Tibial nerve (tissue), 4 donors: ENCODE data around the gene CKM. TPM values are rescaled to one million over a fixed set of nuclear protein-coding genes. Genes with fewer than 3 reads are reported as not detected.
"Not testable (repeated sequence)": the region's sequence is repeated elsewhere in the genome, so short reads cannot be mapped to it uniquely, and the experiment has no call there.

Source experiments
- DNase-seq, 2 donors: peaks; one replicate each; pipeline ENCODE4 v3.0.0-alpha.2; 2019; ENCODE audit warnings: low spot score in 2 of 2
- H3K27ac ChIP-seq, 4 donors: fragments of 200-600 bp; sonication (generic) in 3 of 4; one replicate each; pipeline ENCODE4 v1.5.1; 2017 to 2019; ENCODE audit warnings: mild to moderate bottlenecking in 1 of 4
- H3K27me3 ChIP-seq, 2 donors: fragments of 200-600 bp; sonication (generic) in 1 of 2; one replicate each; pipeline versions ENCODE4 v1.5.1 to v1.6.0; 2017 to 2019
- H3K36me3 ChIP-seq, 3 donors: fragments of 200-600 bp; sonication (generic); one replicate each; pipeline ENCODE4 v1.5.1; 2018 to 2019
- H3K4me1 ChIP-seq, 4 donors: fragments of 200-600 bp; sonication (generic) in 3 of 4; one replicate each; pipeline ENCODE4 v1.5.1; 2017 to 2019
- H3K4me3 ChIP-seq, 4 donors: fragments of 200-600 bp; sonication (generic) in 3 of 4; one replicate each; pipeline ENCODE4 v1.5.1; 2017 to 2019; ENCODE audit warnings: mild to moderate bottlenecking in 1 of 4, moderate library complexity in 1 of 4
- H3K9me3 ChIP-seq, 4 donors: fragments of 200-600 bp; sonication (generic) in 3 of 4; one replicate each; pipeline ENCODE4 v1.5.1; 2017 to 2019
- EP300 ChIP-seq, 2 donors: sonication (generic); formaldehyde crosslinking; IDR thresholded peaks; one replicate each; pipeline ENCODE4 v1.6.1; 2017; ENCODE audit warnings: antibody characterized with exemption in 2 of 2, mild to moderate bottlenecking in 1 of 2
- POLR2A ChIP-seq, 2 donors: fragments of 450-650 bp; IDR thresholded peaks; one replicate each; pipeline ENCODE4 v1.6.1; 2017; ENCODE audit warnings: antibody characterized with exemption in 2 of 2, mild to moderate bottlenecking in 2 of 2, moderate library complexity in 2 of 2
- WGBS, 2 donors: methylation state at CpG; one replicate each; pipeline ENCODE4 v1.1.5; 2018; 5-methylcytosine and 5-hydroxymethylcytosine counted together
- total RNA-seq, 4 donors: library from RNA; depleted of rRNA; stranded (reverse); fragments of >200 nt; gene quantifications; one replicate each; pipeline ENCODE4 v1.1.0, GENCODE V29; 2016
- TF ChIP-seq, protein P1 (sequence below), 5 experiments: fragments of 200-600 bp in 3 of 5; fragments of 450-650 bp in 2 of 5; sonication (generic) in 3 of 5; IDR thresholded peaks; one replicate each; pipeline ENCODE4 v1.5.1; 2016 to 2019; ENCODE audit warnings: antibody characterized with exemption in 5 of 5, mild to moderate bottlenecking in 3 of 5, moderate library complexity in 2 of 5

CKM gene
- total RNA-seq, 4 donors from 2014 or later: 0.30 to 1.3 TPM; not detected in 2

DNA sequence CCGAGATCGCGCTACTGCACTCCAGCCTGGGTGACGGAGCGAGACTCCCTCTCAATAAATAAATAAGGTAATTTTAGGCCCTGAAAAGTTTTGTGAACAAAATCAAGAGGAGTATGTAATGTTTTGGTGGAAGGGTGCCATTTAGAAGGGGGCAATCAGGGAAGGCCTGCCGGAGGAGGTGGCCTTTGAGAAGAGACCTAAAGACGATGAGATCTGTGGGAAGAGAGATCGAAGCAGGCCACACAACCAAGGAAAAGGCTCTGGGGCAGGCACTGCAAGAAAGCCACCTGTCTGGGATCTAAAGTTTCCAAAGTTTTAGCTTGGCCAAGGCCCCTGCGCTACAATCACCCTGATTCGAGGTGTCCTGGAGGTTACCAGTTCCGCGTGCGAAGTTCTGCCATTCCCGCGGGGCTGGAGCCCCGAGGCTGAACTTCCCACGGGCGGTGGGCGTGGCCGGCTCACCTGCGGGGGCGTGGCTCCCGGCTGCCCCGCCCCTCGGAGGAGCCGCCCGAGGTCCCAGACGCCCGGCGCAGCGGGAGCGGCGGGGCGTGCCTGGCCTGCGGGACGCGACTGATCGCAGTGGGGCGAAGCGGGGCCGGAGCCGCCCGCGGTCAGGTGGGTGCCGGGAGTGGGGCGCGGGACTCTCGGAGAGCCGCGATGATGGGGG is 17.7 kb upstream of the CKM start, which contains the start of gene KLC3:
Gene KLC3, plus strand, starts transcription at position 519 of the 667 bp plus-strand sequence. CDS start 4,792 bp downstream, outside the sequence.
- no peak for DNase-seq
- Histone ChIP-seq H3K9me3 (no peaks in the 10 kb centered on the region), H3K27me3 (peaks cover 0 to 67% of the 10 kb centered on the region in 2 donors), H3K27ac (no peak within 1 kb of the TSS), H3K4me3 (peak within 1 kb of the TSS in 2 of 4 donors; percentile 13 to 14), H3K4me1 (peaks cover 0 to 14% (median 0%) of the 10 kb centered on the region in 4 donors), H3K36me3 (no peaks in the 10 kb centered on the region)
- TF ChIP-seq, protein P1, sequence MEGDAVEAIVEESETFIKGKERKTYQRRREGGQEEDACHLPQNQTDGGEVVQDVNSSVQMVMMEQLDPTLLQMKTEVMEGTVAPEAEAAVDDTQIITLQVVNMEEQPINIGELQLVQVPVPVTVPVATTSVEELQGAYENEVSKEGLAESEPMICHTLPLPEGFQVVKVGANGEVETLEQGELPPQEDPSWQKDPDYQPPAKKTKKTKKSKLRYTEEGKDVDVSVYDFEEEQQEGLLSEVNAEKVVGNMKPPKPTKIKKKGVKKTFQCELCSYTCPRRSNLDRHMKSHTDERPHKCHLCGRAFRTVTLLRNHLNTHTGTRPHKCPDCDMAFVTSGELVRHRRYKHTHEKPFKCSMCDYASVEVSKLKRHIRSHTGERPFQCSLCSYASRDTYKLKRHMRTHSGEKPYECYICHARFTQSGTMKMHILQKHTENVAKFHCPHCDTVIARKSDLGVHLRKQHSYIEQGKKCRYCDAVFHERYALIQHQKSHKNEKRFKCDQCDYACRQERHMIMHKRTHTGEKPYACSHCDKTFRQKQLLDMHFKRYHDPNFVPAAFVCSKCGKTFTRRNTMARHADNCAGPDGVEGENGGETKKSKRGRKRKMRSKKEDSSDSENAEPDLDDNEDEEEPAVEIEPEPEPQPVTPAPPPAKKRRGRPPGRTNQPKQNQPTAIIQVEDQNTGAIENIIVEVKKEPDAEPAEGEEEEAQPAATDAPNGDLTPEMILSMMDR (IDR thresholded peaks at IDR 0.05): no peak
- TF ChIP-seq EP300 (IDR thresholded peaks at IDR 0.05) (no peak), POLR2A (IDR thresholded peaks at IDR 0.05) (no peak)
- 25 to 42% methylated on average over 13 to 21 of the region's 50 CpGs for WGBS, 2 donors

DNA sequence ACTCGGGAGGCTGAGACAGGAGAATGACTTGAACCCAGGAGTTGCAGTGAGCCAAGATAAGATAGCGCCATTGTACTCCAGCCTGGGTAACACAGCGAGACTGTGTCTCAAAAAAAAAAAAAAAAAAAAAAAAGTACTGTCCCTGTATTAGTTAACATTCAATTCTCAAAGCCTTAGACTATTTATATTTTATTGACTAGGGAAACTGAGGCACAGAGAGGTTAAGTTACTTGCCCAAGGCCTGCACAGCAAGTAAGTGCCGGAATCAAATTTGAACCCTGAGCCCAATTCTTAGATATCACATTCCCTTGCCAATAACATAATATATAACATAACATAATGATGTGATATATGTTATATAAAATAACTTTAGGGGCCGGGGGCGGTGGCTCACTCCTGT is 17.0 kb upstream of the CKM start:
- no peak for DNase-seq
- Histone ChIP-seq H3K36me3 (no peaks in the 10 kb centered on the region), H3K4me3 (no peak overlapping the region), H3K27ac (no peak overlapping the region), H3K4me1 (peaks cover 0 to 14% (median 0%) of the 10 kb centered on the region in 4 donors), H3K27me3 (peaks cover 0 to 60% of the 10 kb centered on the region in 2 donors), H3K9me3 (no peaks in the 10 kb centered on the region)
- WGBS, 2 donors: 82 to 91% methylated on average over 6 of the region's 6 CpGs
- TF ChIP-seq POLR2A (IDR thresholded peaks at IDR 0.05) (no peak), EP300 (IDR thresholded peaks at IDR 0.05) (no peak)
- TF ChIP-seq, protein P1 (IDR thresholded peaks at IDR 0.05): no peak

DNA sequence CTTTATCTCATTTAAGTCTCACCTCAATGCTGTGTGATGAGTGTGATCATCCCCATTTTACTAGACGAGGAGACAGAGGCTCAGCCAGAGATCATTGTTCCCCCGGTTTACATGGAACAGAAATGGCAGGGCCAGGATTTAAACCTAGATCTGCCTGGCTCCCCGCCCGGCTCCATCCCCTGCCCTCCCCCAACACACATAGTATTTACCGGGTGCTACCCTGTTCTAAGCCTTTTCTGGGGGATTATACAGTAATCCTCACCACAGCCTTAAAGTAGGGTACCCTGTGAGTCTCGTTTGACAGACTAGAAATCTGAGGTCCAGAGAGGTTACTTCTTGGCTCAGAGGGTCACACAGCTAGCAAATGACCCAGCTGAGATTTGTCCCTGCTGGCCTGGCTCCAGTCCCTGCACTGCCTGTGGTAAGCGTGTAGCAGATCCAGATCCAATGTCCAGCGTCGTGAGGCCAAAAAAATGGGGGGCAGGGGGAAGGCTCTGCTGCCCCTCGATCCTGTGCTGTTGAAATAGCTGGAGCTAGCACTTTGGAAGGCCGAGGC is 14.1 kb upstream of the CKM start:
- H3K36me3 ChIP-seq: no peaks in the 10 kb centered on the region
- no peak overlapping the region for H3K4me3 ChIP-seq
- H3K27ac ChIP-seq: no peak overlapping the region
- H3K9me3 ChIP-seq: no peaks in the 10 kb centered on the region
- peaks cover 0 to 38% of the 10 kb centered on the region in 2 donors for H3K27me3 ChIP-seq
- TF ChIP-seq, protein P1 (IDR thresholded peaks at IDR 0.05): no peak
- no peak for TF ChIP-seq EP300 (IDR thresholded peaks at IDR 0.05)
- TF ChIP-seq POLR2A (IDR thresholded peaks at IDR 0.05): no peak
- H3K4me1 ChIP-seq: peaks cover 0 to 14% (median 0%) of the 10 kb centered on the region in 4 donors
- no peak for DNase-seq
- 55 to 60% methylated on average over 11 of the region's 11 CpGs for WGBS, 2 donors

DNA sequence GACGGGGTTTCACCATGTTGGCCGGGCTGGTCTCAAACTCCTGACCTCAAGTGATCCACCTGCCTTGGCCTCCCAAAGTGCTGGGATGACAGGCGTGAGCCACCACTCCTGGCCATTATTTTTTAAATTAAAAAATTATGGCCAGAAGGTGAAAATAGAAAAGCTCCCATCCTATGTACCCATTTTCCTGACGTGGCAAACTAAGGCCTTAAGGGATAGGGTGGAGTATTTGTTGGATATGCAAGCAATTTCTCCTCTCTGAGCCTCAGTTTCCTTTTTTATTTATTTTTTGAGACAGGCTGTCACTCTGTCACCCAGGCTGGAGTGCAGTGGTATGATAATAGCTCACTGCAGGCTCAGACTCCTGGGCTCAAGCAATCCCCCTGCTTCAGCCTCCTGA is 12.2 kb upstream of the CKM start:
- 94 to 97% methylated on average over 4 of the region's 4 CpGs for WGBS, 2 donors
- DNase-seq: not testable (repeated sequence)
- peaks cover 0 to 19% of the 10 kb centered on the region in 2 donors for H3K27me3 ChIP-seq

DNA sequence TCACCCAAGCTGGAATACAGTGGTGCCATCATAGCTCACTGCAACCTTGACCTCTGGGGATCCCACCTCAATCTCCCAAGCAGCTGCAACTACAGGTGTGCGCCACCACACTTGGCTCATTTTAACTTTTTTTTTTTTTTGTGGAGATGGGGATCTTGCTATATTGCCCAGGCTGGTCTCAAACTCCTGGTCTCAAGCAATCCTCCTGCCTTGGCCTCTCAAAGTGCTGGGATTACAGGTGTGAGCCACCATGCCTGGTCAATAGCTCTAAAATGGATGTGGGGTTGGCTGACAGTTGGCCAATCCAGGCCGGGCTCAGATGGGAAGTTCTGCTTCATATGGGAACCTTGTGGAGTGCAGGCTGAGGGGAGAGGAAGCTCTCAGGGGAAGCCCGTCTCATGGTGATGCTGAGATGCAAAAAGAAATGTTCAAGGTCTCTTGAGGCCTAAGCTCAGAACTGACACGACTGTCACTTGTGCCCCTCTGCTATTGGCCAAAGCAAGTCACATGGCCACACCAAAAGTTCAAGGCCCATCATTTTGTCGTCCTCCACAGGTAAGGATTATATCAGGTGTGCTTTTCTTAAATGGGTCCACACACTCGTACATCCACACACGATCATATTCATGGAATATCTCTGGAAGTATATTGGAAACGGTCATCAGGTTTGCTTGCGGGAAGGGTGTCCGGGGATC is 11.1 kb upstream of the CKM start:
- TF ChIP-seq POLR2A (IDR thresholded peaks at IDR 0.05): no peak
- TF ChIP-seq, protein P1 (IDR thresholded peaks at IDR 0.05): no peak
- TF ChIP-seq EP300 (IDR thresholded peaks at IDR 0.05): no peak
- no peak for DNase-seq
- peaks cover 0 to 8% of the 10 kb centered on the region in 2 donors for H3K27me3 ChIP-seq
- H3K27ac ChIP-seq: no peak overlapping the region
- no peaks in the 10 kb centered on the region for H3K36me3 ChIP-seq
- H3K4me1 ChIP-seq: peaks cover 0 to 4% (median 0%) of the 10 kb centered on the region in 4 donors
- H3K9me3 ChIP-seq: no peaks in the 10 kb centered on the region
- no peak overlapping the region for H3K4me3 ChIP-seq
- 78 to 79% methylated on average over 10 of the region's 10 CpGs for WGBS, 2 donors

More for the DNA sequence above, 12.2 kb upstream of the CKM start:
- H3K27ac ChIP-seq, H3K4me1 ChIP-seq, H3K36me3 ChIP-seq, H3K9me3 ChIP-seq, H3K4me3 ChIP-seq: not testable (repeated sequence)
